SK-N-SH (cell line): ENCODE data around the gene CPNE4. TPM values are rescaled to one million over a fixed set of nuclear protein-coding genes. Genes with fewer than 3 reads are reported as not detected.

Source experiments
- CTCF ChIA-PET: fragments of 300-600, 350-600 bp; formaldehyde crosslinking; extraction: SDS; loops from one replicate; lab custom pipeline; 2021; lab: Yijun Ruan, JAX
- POLR2A ChIA-PET: fragments of 350-600 bp; sonication (Branson Sonifier 250); formaldehyde crosslinking; extraction: SDS; loops from one replicate; lab custom pipeline; 2020; ENCODE audit warnings: antibody characterized with exemption, inconsistent platforms; lab: Yijun Ruan, JAX
- DNase-seq: peaks from one replicate; pipeline ENCODE4 v3.0.0; 2012
- H2AFZ ChIP-seq: fragments of 200-600 bp; sonication (generic); 2 replicates; pipeline ENCODE4 v1.8.1; 2016; ENCODE audit warnings: antibody characterized with exemption, mild to moderate bottlenecking, low read depth
- H3F3A ChIP-seq: fragments of 200-600 bp; sonication (generic); replicated peaks from 2 replicates; pipeline ENCODE3; 2016; ENCODE audit warnings: antibody characterized with exemption, mild to moderate bottlenecking; ENCODE audit not compliant: insufficient read depth
- H3K27ac ChIP-seq, 2 experiments: fragments of 200-500 bp in 1 of 2; fragments of 200-600 bp in 1 of 2; sonication (Bioruptor generic) in 1 of 2; sonication (generic), shearing (Covaris generic) in 1 of 2; 2 replicates each; pipeline versions ENCODE4 v1.5.1 to v1.6.1; 2014 to 2016; ENCODE audit warnings: low read depth in 2 of 2, inconsistent platforms in 1 of 2, low read length in 1 of 2, mild to moderate bottlenecking in 1 of 2, mixed read lengths in 1 of 2
- H3K27me3 ChIP-seq: fragments of 200-600 bp; sonication (generic), shearing (Covaris generic); 2 replicates; pipeline ENCODE4 v1.6.1; 2016; ENCODE audit warnings: mixed run types; ENCODE audit not compliant: insufficient read depth
- H3K36me3 ChIP-seq, 2 experiments: fragments of 200-500 bp in 1 of 2; fragments of 200-600 bp in 1 of 2; sonication (Bioruptor generic) in 1 of 2; sonication (generic) in 1 of 2; replicated peaks in 1 of 2; 2 replicates each; pipeline versions ENCODE3 to v1.5.1; 2014 to 2016; ENCODE audit warnings: low read length in 1 of 2, mild to moderate bottlenecking in 1 of 2; ENCODE audit not compliant: insufficient read depth in 2 of 2, control insufficient read depth in 1 of 2
- H3K4me1 ChIP-seq, 2 experiments: fragments of 200-500 bp in 1 of 2; fragments of 200-600 bp in 1 of 2; sonication (Bioruptor generic) in 1 of 2; sonication (generic), shearing (Covaris generic) in 1 of 2; 2 replicates each; pipeline versions ENCODE4 v1.5.1 to v1.6.1; 2014 to 2016; ENCODE audit warnings: low read depth in 1 of 2, low read length in 1 of 2, mixed run types in 1 of 2; ENCODE audit not compliant: insufficient read depth in 2 of 2, control insufficient read depth in 1 of 2
- H3K4me2 ChIP-seq: fragments of 200-600 bp; sonication (generic), shearing (Covaris generic); 2 replicates; pipeline ENCODE4 v1.6.1; 2017; ENCODE audit warnings: mixed run types
- H3K4me3 ChIP-seq, 2 experiments: fragments of 200-500 bp in 1 of 2; fragments of 200-600 bp in 1 of 2; sonication (Bioruptor generic) in 1 of 2; sonication (generic), shearing (Covaris generic) in 1 of 2; 2 replicates each; pipeline versions ENCODE4 v1.5.1 to v1.8.1; 2014 to 2016; ENCODE audit warnings: low read depth in 2 of 2, inconsistent platforms in 1 of 2, low read length in 1 of 2, mild to moderate bottlenecking in 1 of 2, mixed read lengths in 1 of 2, moderate library complexity in 1 of 2
- H3K79me2 ChIP-seq: fragments of 200-600 bp; sonication (generic); 2 replicates; pipeline ENCODE4 v1.8.1; 2017; ENCODE audit warnings: mild to moderate bottlenecking; ENCODE audit not compliant: insufficient read depth
- H3K9ac ChIP-seq: fragments of 200-600 bp; sonication (generic); 2 replicates; pipeline ENCODE4 v1.6.1; 2017; ENCODE audit warnings: mixed run types
- H3K9me2 ChIP-seq: fragments of 200-600 bp; sonication (generic); 2 replicates; pipeline ENCODE4 v1.6.1; 2017; ENCODE audit warnings: mixed run types
- H3K9me3 ChIP-seq: fragments of 200-600 bp; sonication (generic); 2 replicates; pipeline ENCODE4 v1.6.1; 2017; ENCODE audit warnings: mixed run types, mild to moderate bottlenecking, moderate library complexity
- H4K20me1 ChIP-seq: fragments of 200-600 bp; sonication (generic); 2 replicates; pipeline ENCODE4 v1.6.1; 2017; ENCODE audit warnings: mild to moderate bottlenecking, mixed run types; ENCODE audit not compliant: insufficient read depth
- EP300 ChIP-seq, 2 experiments: IDR thresholded peaks; 2 replicates each; pipeline versions ENCODE4 v1.4.0 to v1.6.1; 2012; ENCODE audit warnings: borderline replicate concordance in 1 of 2, low read depth in 1 of 2, low read length in 1 of 2
- EZH2phosphoT487 ChIP-seq: fragments of 200-600 bp; sonication (generic); IDR thresholded peaks from 2 replicates; pipeline ENCODE4 v1.6.1; 2017; ENCODE audit warnings: low read depth, mixed run types, mild to moderate bottlenecking, antibody characterized with exemption, moderate library complexity, borderline replicate concordance
- GABPA ChIP-seq: IDR thresholded peaks from 2 replicates; pipeline ENCODE4 v1.4.0; 2012; ENCODE audit warnings: low read depth, mild to moderate bottlenecking
- GATA2 ChIP-seq: sonication (generic); formaldehyde crosslinking; IDR thresholded peaks from 2 replicates; pipeline ENCODE4 v1.5.0; 2020; ENCODE audit warnings: mild to moderate bottlenecking, missing genetic modification reagents
- JUND ChIP-seq: IDR thresholded peaks from 2 replicates; pipeline ENCODE4 v1.4.0; 2012
- MEF2A ChIP-seq: IDR thresholded peaks from 2 replicates; pipeline ENCODE4 v1.4.0; 2012; ENCODE audit warnings: low read depth, borderline replicate concordance
- NRF1 ChIP-seq: IDR thresholded peaks from 2 replicates; pipeline ENCODE4 v1.6.1; 2012; ENCODE audit warnings: low read depth, mild to moderate bottlenecking, low read length
- RFX5 ChIP-seq: IDR thresholded peaks from 2 replicates; pipeline ENCODE4 v1.6.1; 2012; ENCODE audit warnings: mild to moderate bottlenecking, improper control_type of control experiment, low read length
- RXRA ChIP-seq: IDR thresholded peaks from 2 replicates; pipeline ENCODE4 v1.4.0; 2012; ENCODE audit warnings: low read depth, mild to moderate bottlenecking, borderline replicate concordance
- SIN3A ChIP-seq: IDR thresholded peaks from 2 replicates; pipeline ENCODE4 v1.6.1; 2012; ENCODE audit warnings: low read depth, mild to moderate bottlenecking, low read length, moderate library complexity, borderline replicate concordance
- SMC3 ChIP-seq: IDR thresholded peaks from 2 replicates; pipeline ENCODE4 v1.6.1; 2012; ENCODE audit warnings: low read depth, low read length, improper control_type of control experiment
- TEAD4 ChIP-seq: IDR thresholded peaks from 2 replicates; pipeline ENCODE4 v1.4.0; 2012; ENCODE audit warnings: mild to moderate bottlenecking, borderline replicate concordance; ENCODE audit not compliant: insufficient read depth
- WGBS: methylation state at CpG from one replicate; pipeline ENCODE4 v1.1.6; 2017; ENCODE audit warnings: low lambda C conversion rate; 5-methylcytosine and 5-hydroxymethylcytosine counted together
- polyA plus RNA-seq, 3 experiments: library from polyadenylated mRNA; depleted of rRNA; stranded (reverse); fragments of >200 nt; gene quantifications; 2 replicates each; pipeline ENCODE4 v1.2.3, GENCODE V29; 2012
- TF ChIP-seq, protein P1 (sequence below): IDR thresholded peaks from 2 replicates; pipeline ENCODE4; 2012

The CPNE4 gene
- polyA plus RNA-seq, 1 of the 3 experiments (the other 2 are of a cell fraction) = not detected

DNA sequence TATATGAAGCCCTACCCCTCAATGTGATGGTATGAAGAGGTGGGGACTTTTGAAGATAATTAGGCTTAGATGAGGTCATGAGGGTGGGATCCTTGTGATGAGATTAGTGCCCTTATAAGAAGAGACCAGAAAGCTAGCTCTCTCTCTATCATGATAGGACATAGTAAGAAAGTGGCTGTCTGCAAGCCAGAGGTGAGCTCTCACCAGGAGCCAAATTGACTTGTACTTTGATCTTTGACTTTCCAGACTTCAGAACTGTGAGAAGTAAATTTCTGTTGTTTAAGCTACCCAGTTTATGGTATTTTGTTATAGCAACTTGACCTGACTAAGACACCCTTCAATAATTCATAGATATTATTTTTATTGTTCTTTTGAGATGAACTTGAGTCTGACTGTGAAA lies 502.2 kb downstream of the CPNE4 start (continued):
- TF ChIP-seq SIN3A = no peak
- no peak for TF ChIP-seq SMC3

DNA sequence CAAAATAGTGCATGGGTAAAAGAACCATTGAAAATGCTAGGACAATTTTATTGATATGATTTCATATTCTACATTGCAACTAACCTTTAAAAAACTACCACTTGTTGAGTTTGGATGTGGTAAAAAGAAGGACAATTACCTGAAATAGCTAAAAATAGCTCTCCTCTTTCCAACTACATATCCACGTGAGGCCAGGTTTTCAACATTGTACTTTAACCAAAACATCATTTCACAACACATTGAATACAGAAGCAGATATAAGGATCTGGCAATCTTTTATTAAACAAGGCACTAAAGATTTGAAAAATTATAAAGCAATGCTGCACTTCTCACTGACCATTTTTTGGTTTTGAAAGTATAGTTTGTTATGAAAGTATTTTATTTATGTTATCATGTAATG lies 504.0 kb downstream of the CPNE4 start:
- H4K20me1 ChIP-seq = no peaks in the 10 kb centered on the region
- WGBS = 44% methylated on average over 1 of the region's 1 CpG
- H3K4me3 ChIP-seq = no peak overlapping the region
- H3K4me1 ChIP-seq = peaks cover 0 to 2% of the 10 kb centered on the region in 2 experiments; a peak in 1 of 4 replicates
- no peaks in the 10 kb centered on the region for H3K36me3 ChIP-seq
- H3K9me2 ChIP-seq = no peaks in the 10 kb centered on the region
- ChIA-PET POLR2A (no interaction called here), CTCF (no interaction called here)
- no peak for DNase-seq
- no peaks in the 10 kb centered on the region for H3F3A ChIP-seq
- H3K9me3 ChIP-seq = no peaks in the 10 kb centered on the region
- no peak overlapping the region for H3K4me2 ChIP-seq
- no peaks in the 10 kb centered on the region for H3K79me2 ChIP-seq
- no peak overlapping the region for H3K9ac ChIP-seq
- no peak overlapping the region for H2AFZ ChIP-seq
- no peaks in the 10 kb centered on the region for H3K27me3 ChIP-seq
- TF ChIP-seq RFX5 = no peak
- no peak for TF ChIP-seq EP300 (IDR thresholded peaks at IDR 0.05; ENCODE audit: borderline replicate concordance in 1 of 2, low read depth in 1 of 2, low read length in 1 of 2)
- TF ChIP-seq NRF1 = no peak
- no peak for TF ChIP-seq TEAD4
- no peak for TF ChIP-seq GATA2 (CRISPR knock-in tag)
- no peak for TF ChIP-seq GABPA
- TF ChIP-seq EZH2phosphoT487 = no peak
- no peak for TF ChIP-seq RXRA
- TF ChIP-seq MEF2A = no peak
- TF ChIP-seq, protein P1, sequence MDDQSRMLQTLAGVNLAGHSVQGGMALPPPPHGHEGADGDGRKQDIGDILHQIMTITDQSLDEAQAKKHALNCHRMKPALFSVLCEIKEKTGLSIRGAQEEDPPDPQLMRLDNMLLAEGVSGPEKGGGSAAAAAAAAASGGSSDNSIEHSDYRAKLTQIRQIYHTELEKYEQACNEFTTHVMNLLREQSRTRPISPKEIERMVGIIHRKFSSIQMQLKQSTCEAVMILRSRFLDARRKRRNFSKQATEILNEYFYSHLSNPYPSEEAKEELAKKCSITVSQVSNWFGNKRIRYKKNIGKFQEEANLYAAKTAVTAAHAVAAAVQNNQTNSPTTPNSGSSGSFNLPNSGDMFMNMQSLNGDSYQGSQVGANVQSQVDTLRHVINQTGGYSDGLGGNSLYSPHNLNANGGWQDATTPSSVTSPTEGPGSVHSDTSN = no peak
- no peak overlapping the region for H3K27ac ChIP-seq

DNA sequence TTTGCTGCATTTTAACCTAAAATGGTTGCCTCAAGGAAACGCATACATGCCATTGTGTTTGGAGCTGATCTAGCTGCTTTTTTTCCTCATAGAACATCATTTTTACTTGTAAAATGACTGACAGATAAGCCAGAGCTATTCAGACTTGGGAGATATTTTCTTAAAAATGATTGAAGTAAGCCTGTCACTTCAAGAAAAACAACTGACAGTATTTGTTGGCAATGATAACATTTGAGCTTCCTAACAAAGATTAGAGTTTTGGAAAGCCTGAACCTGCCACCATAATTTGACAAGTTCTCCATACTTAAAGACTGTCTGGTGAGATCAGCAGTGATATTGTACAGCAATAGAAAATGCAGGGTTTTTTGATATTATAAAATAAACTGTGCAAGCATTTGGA lies 504.4 kb downstream of the CPNE4 start:
- Histone ChIP-seq H3K36me3 (no peaks in the 10 kb centered on the region), H3K9ac (no peak overlapping the region), H3K4me1 (peaks cover 0 to 2% of the 10 kb centered on the region in 2 experiments; a peak in 1 of 4 replicates), H3K4me2 (no peak overlapping the region), H3K27ac (no peak overlapping the region), H4K20me1 (no peaks in the 10 kb centered on the region), H3K79me2 (no peaks in the 10 kb centered on the region), H2AFZ (no peak overlapping the region), H3K4me3 (no peak overlapping the region), H3F3A (no peaks in the 10 kb centered on the region), H3K9me2 (no peaks in the 10 kb centered on the region), H3K9me3 (no peaks in the 10 kb centered on the region), H3K27me3 (no peaks in the 10 kb centered on the region)
- ChIA-PET POLR2A (no interaction called here), CTCF (no interaction called here)
- WGBS = 69% methylated on average over 1 of the region's 1 CpG
- no peak for DNase-seq
- TF ChIP-seq NRF1 (no peak), GATA2 (CRISPR knock-in tag) (no peak), JUND (no peak)
